K562 (cell line): Measurements from ENCODE around the gene TRIM31. TPM values are rescaled to one million over a fixed set of nuclear protein-coding genes. Genes with fewer than 3 reads are reported as not detected.

Source experiments
- BRD9 ChIP-seq: fragments of 450-650 bp; IDR thresholded peaks from 2 replicates; pipeline ENCODE4 v1.6.1; 2018; ENCODE audit warnings: low read depth; ENCODE audit not compliant: partially characterized antibody
- CAMTA2 ChIP-seq: fragments of 250-450 bp; sonication (Bioruptor Pico); conservative IDR thresholded peaks from 2 replicates; pipeline ENCODE4 v1.5.1; 2022
- HDAC8 ChIP-seq: fragments of 450-650 bp; IDR thresholded peaks from 2 replicates; pipeline ENCODE4 v1.6.1; 2016; ENCODE audit warnings: mild to moderate bottlenecking, missing genetic modification characterization, moderate library complexity, missing compliant biosample characterization
- IRF2 ChIP-seq: sonication (generic); formaldehyde crosslinking; IDR thresholded peaks from 2 replicates; pipeline ENCODE4 v1.8.1; 2022; ENCODE audit warnings: mild to moderate bottlenecking, missing genetic modification reagents
- SIN3B ChIP-seq: fragments of 450-650 bp; IDR thresholded peaks from 2 replicates; pipeline ENCODE4 v1.6.1; 2017; ENCODE audit warnings: low read depth, mild to moderate bottlenecking, moderate library complexity
- SMAD2 ChIP-seq: fragments of 150-350 bp; IDR thresholded peaks from 2 replicates; pipeline ENCODE4 v1.6.1; 2014; ENCODE audit warnings: low read depth, mild to moderate bottlenecking, low read length
- TAL1 ChIP-seq: fragments of 450-650 bp; IDR thresholded peaks from 2 replicates; pipeline ENCODE4 v1.6.1; 2016; ENCODE audit warnings: mild to moderate bottlenecking
- TCF3 ChIP-seq: sonication (generic); formaldehyde crosslinking; IDR thresholded peaks from 2 replicates; pipeline ENCODE4 v1.4.0; 2020; ENCODE audit warnings: mild to moderate bottlenecking, missing genetic modification reagents
- ZKSCAN3 ChIP-seq: fragments of 250-450 bp; sonication (Bioruptor Pico); IDR thresholded peaks from 2 replicates; pipeline ENCODE4 v1.4.0; 2020
- ZNF224 ChIP-seq: sonication (generic); formaldehyde crosslinking; IDR thresholded peaks from 2 replicates; pipeline ENCODE4 v1.8.0; 2022; ENCODE audit warnings: mild to moderate bottlenecking, missing genetic modification reagents
- polyA plus RNA-seq, 8 experiments: library from polyadenylated mRNA; depleted of rRNA in 4 of 8; stranded (reverse) in 5 of 8; unstranded in 3 of 8; fragments of >200 nt; fragmentation: Nextera tagmentation in 2 of 8; fragmentation: Illumina TruSeq in 1 of 8; extraction: Ambion mirVana in 2 of 8; extraction: Trizol in 1 of 8; gene quantifications; 2 replicates each; pipeline versions ENCODE4 v1.2.1 to v1.2.3, GENCODE V29; 2011 to 2014; ENCODE audit warnings: inconsistent platforms in 1 of 8, missing spikeins in 1 of 8
- total RNA-seq, 7 experiments: library from RNA; depleted of rRNA in 6 of 7; stranded (reverse); fragments of >200 nt in 6 of 7; fragmentation: Illumina TruSeq in 2 of 7; extraction: Trizol in 2 of 7; gene quantifications; 2 replicates each; pipeline versions ENCODE4 v1.2.1 to v1.2.3, GENCODE V29; 2011 to 2021; ENCODE audit warnings: low replicate concordance in 1 of 7
- TF ChIP-seq, protein P1 (sequence below): fragments of 200-600 bp; sonication (generic); IDR thresholded peaks from one replicate; pipeline ENCODE4 v1.6.1; 2012; ENCODE audit warnings: mild to moderate bottlenecking, low read depth, low read length, inconsistent platforms
- TF ChIP-seq, protein P2 (sequence below): sonication (generic); formaldehyde crosslinking; IDR thresholded peaks from 2 replicates; pipeline ENCODE4 v1.9.0; 2022; ENCODE audit warnings: mild to moderate bottlenecking, missing genetic modification reagents
- TF ChIP-seq, protein P3 (sequence below): fragments of 450-650 bp; formaldehyde crosslinking; IDR thresholded peaks from 2 replicates; pipeline ENCODE4 v1.4.0; 2020; ENCODE audit warnings: mild to moderate bottlenecking, moderate library complexity
- TF ChIP-seq, protein P4 (sequence below), 2 experiments: fragments of 450-650 bp in 1 of 2; sonication (generic) in 1 of 2; formaldehyde crosslinking; conservative IDR thresholded peaks; 2 replicates each; pipeline versions ENCODE4 v1.4.0 to v1.8.1; 2020 to 2022; ENCODE audit warnings: mild to moderate bottlenecking in 1 of 2, missing genetic modification reagents in 1 of 2

Gene TRIM31
- total and polyA plus RNA-seq, 9 of the 15 experiments (the other 6 are each of a cell fraction or from before 2014, with no cell fraction given), result not detected

DNA sequence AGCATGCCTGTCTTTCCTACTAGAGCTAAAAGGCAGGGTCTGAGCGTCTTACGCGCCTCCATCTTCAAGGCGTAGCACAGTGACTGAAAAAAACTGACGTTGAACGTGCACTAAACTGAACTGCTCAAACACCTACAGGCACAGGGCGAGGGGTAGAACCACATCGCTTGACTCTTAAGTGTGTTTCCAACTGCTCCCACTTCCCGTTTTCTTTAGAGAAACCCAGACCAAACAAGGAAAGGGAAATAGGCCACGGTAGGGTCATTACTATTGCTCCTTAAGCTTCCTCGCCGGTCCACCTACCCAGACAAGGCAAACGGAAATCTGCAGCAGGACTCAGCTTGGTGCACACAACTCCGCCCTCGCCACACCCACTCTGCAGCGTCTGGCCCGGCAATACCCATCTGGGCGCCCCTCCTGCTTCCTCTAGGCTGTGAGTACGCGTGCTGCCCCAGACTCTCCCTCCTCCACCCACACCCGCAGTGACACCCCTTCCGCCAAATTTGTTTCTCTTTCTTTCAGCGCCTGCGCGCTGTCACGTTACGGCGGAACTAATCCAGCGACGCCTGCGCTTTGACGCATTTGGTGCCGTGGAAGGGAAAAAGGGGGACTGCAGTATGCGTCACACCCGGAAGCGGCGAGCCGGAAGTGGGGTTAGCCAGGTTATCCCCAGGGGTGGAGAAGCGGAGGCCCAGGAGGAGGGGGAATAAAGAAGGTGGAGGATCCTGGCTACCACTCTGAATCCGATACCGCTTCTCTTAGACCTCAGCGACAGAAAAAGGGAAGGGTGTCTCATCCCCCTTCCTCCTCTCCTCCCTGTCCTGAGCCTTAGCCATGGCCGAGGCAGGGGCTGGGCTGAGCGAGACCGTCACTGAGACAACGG lies 46.1 kb downstream of the TRIM31 start, which contains the start of gene PPP1R11 (continued):
- TF ChIP-seq, protein P1, sequence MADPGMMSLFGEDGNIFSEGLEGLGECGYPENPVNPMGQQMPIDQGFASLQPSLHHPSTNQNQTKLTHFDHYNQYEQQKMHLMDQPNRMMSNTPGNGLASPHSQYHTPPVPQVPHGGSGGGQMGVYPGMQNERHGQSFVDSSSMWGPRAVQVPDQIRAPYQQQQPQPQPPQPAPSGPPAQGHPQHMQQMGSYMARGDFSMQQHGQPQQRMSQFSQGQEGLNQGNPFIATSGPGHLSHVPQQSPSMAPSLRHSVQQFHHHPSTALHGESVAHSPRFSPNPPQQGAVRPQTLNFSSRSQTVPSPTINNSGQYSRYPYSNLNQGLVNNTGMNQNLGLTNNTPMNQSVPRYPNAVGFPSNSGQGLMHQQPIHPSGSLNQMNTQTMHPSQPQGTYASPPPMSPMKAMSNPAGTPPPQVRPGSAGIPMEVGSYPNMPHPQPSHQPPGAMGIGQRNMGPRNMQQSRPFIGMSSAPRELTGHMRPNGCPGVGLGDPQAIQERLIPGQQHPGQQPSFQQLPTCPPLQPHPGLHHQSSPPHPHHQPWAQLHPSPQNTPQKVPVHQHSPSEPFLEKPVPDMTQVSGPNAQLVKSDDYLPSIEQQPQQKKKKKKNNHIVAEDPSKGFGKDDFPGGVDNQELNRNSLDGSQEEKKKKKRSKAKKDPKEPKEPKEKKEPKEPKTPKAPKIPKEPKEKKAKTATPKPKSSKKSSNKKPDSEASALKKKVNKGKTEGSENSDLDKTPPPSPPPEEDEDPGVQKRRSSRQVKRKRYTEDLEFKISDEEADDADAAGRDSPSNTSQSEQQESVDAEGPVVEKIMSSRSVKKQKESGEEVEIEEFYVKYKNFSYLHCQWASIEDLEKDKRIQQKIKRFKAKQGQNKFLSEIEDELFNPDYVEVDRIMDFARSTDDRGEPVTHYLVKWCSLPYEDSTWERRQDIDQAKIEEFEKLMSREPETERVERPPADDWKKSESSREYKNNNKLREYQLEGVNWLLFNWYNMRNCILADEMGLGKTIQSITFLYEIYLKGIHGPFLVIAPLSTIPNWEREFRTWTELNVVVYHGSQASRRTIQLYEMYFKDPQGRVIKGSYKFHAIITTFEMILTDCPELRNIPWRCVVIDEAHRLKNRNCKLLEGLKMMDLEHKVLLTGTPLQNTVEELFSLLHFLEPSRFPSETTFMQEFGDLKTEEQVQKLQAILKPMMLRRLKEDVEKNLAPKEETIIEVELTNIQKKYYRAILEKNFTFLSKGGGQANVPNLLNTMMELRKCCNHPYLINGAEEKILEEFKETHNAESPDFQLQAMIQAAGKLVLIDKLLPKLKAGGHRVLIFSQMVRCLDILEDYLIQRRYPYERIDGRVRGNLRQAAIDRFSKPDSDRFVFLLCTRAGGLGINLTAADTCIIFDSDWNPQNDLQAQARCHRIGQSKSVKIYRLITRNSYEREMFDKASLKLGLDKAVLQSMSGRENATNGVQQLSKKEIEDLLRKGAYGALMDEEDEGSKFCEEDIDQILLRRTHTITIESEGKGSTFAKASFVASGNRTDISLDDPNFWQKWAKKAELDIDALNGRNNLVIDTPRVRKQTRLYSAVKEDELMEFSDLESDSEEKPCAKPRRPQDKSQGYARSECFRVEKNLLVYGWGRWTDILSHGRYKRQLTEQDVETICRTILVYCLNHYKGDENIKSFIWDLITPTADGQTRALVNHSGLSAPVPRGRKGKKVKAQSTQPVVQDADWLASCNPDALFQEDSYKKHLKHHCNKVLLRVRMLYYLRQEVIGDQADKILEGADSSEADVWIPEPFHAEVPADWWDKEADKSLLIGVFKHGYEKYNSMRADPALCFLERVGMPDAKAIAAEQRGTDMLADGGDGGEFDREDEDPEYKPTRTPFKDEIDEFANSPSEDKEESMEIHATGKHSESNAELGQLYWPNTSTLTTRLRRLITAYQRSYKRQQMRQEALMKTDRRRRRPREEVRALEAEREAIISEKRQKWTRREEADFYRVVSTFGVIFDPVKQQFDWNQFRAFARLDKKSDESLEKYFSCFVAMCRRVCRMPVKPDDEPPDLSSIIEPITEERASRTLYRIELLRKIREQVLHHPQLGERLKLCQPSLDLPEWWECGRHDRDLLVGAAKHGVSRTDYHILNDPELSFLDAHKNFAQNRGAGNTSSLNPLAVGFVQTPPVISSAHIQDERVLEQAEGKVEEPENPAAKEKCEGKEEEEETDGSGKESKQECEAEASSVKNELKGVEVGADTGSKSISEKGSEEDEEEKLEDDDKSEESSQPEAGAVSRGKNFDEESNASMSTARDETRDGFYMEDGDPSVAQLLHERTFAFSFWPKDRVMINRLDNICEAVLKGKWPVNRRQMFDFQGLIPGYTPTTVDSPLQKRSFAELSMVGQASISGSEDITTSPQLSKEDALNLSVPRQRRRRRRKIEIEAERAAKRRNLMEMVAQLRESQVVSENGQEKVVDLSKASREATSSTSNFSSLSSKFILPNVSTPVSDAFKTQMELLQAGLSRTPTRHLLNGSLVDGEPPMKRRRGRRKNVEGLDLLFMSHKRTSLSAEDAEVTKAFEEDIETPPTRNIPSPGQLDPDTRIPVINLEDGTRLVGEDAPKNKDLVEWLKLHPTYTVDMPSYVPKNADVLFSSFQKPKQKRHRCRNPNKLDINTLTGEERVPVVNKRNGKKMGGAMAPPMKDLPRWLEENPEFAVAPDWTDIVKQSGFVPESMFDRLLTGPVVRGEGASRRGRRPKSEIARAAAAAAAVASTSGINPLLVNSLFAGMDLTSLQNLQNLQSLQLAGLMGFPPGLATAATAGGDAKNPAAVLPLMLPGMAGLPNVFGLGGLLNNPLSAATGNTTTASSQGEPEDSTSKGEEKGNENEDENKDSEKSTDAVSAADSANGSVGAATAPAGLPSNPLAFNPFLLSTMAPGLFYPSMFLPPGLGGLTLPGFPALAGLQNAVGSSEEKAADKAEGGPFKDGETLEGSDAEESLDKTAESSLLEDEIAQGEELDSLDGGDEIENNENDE, result no peak
- TF ChIP-seq CAMTA2 (no peak), SMAD2 (no peak), SIN3B (peak; percentile 76), ZKSCAN3 (no peak), IRF2 (CRISPR knock-in tag) (no peak), ZNF224 (CRISPR knock-in tag) (no peak), HDAC8 (no peak), TCF3 (CRISPR knock-in tag) (peak; percentile 29), BRD9 (no peak), TAL1 (no peak)
- TF ChIP-seq, protein P2, sequence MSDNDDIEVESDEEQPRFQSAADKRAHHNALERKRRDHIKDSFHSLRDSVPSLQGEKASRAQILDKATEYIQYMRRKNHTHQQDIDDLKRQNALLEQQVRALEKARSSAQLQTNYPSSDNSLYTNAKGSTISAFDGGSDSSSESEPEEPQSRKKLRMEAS (CRISPR knock-in tag), result peak; percentile 94
- TF ChIP-seq, protein P3, sequence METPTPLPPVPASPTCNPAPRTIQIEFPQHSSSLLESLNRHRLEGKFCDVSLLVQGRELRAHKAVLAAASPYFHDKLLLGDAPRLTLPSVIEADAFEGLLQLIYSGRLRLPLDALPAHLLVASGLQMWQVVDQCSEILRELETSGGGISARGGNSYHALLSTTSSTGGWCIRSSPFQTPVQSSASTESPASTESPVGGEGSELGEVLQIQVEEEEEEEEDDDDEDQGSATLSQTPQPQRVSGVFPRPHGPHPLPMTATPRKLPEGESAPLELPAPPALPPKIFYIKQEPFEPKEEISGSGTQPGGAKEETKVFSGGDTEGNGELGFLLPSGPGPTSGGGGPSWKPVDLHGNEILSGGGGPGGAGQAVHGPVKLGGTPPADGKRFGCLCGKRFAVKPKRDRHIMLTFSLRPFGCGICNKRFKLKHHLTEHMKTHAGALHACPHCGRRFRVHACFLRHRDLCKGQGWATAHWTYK (CRISPR knock-in tag), result peak; percentile 67; the same call in 1 of the 2 replicates
- TF ChIP-seq, protein P4, sequence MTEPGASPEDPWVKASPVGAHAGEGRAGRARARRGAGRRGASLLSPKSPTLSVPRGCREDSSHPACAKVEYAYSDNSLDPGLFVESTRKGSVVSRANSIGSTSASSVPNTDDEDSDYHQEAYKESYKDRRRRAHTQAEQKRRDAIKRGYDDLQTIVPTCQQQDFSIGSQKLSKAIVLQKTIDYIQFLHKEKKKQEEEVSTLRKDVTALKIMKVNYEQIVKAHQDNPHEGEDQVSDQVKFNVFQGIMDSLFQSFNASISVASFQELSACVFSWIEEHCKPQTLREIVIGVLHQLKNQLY (CRISPR knock-in tag; conservative IDR thresholded peaks at IDR 0.05), result no peak; a peak in 1 of 4 replicates
